Heart left ventricle (tissue), 16 donors: ENCODE results near the gene PIM2. TPM values are rescaled to one million over a fixed set of nuclear protein-coding genes. Genes with fewer than 3 reads are reported as not detected.
A peak's percentile ranks its signal among the peaks of the same experiment; 100 is the strongest.

ENCODE experiments used
- ATAC-seq, 4 donors: fragments of 200-7000 bp; cut with Tn5 transposase; one replicate each; pipeline ENCODE4 v1.9.1; 2020 to 2022; ENCODE audit warnings: moderate library complexity in 4 of 4, mild to moderate bottlenecking in 3 of 4, moderate number of reproducible peaks in 1 of 4
- DNase-seq, 5 donors: peaks; one replicate each; pipeline ENCODE4 v3.0.0-alpha.2; 2020
- H3K27ac ChIP-seq, 12 donors: fragments of 200-600 bp; sonication (generic) in 4 of 12; one replicate each; pipeline versions ENCODE4 v1.5.0 to v1.8.0; 2016 to 2022; ENCODE audit warnings: mild to moderate bottlenecking in 2 of 12
- H3K27me3 ChIP-seq, 9 donors: fragments of 200-600 bp; sonication (generic) in 2 of 9; one replicate each; pipeline versions ENCODE4 v1.5.1 to v1.8.0; 2016 to 2022; ENCODE audit warnings: mild to moderate bottlenecking in 3 of 9
- H3K36me3 ChIP-seq, 9 donors: fragments of 200-600 bp; sonication (generic) in 2 of 9; one replicate each; pipeline versions ENCODE4 v1.5.0 to v1.8.0; 2018 to 2022; ENCODE audit warnings: mild to moderate bottlenecking in 2 of 9
- H3K4me1 ChIP-seq, 12 donors: fragments of 200-600 bp; sonication (generic) in 4 of 12; one replicate each; pipeline versions ENCODE4 v1.5.0 to v1.8.0; 2016 to 2022; ENCODE audit warnings: mild to moderate bottlenecking in 3 of 12
- H3K4me3 ChIP-seq, 12 donors: fragments of 200-600 bp; sonication (generic) in 4 of 12; one replicate each; pipeline versions ENCODE4 v1.5.0 to v1.8.0; 2017 to 2022; ENCODE audit warnings: mild to moderate bottlenecking in 9 of 12, moderate library complexity in 4 of 12
- H3K9me3 ChIP-seq, 12 donors: fragments of 200-600 bp; sonication (generic) in 4 of 12; one replicate each; pipeline versions ENCODE4 v1.5.0 to v1.8.0; 2016 to 2022; ENCODE audit warnings: mild to moderate bottlenecking in 1 of 12
- CTCF ChIP-seq, 12 donors: fragments of 200-600 bp; sonication (generic) in 4 of 12; IDR thresholded peaks; one replicate each; pipeline versions ENCODE4 v1.5.0 to v1.8.0; 2018 to 2022; ENCODE audit warnings: antibody characterized with exemption in 12 of 12, mild to moderate bottlenecking in 5 of 12
- POLR2A ChIP-seq, 2 donors: fragments of 450-650 bp; IDR thresholded peaks; one replicate each; pipeline ENCODE4 v1.6.1; 2017; ENCODE audit warnings: antibody characterized with exemption in 2 of 2, mild to moderate bottlenecking in 2 of 2, moderate library complexity in 2 of 2
- WGBS, 4 donors: extraction: QIAGEN DNeasy Blood & Tissue Kit in 2 of 4; methylation state at CpG; one replicate each; pipeline versions ENCODE4 v1.1.5 to v1.1.7; 2013 to 2018; 5-methylcytosine and 5-hydroxymethylcytosine counted together
- intact Hi-C, 10 donors: fragments of 100-400 bp; cut with DNase I; formaldehyde crosslinking; loops; one replicate each; pipeline versions ENCODE4 v1.11.1 to v1.14.2; 2022
- polyA plus RNA-seq, 2 donors: library from polyadenylated mRNA; stranded (reverse); fragments of 200-250 nt; gene quantifications; one replicate each; pipeline ENCODE4 v1.2.3, GENCODE V29; 2013
- total RNA-seq, 9 donors: library from RNA; depleted of rRNA in 2 of 9; stranded (reverse); fragments of >200 nt in 2 of 9; fragmentation: NEBNext Ultra II Directional in 3 of 9; extraction: Animal tissue kit (Norgen Biotek cat#: 25700) in 3 of 9; gene quantifications; one replicate each; pipeline versions ENCODE4 v1.1.0 to v1.2.4, GENCODE V29; 2016 to 2023
- donor health status: ischemic (EF 13 %, LVEDD 7.1; RV severe dilation, severe dysfunction).
- donor health status: healthy with polysubstance abuse.
- donor health status: DM: no; HTN: yes; CAD: no.
- donor health status: DM: no; HTN: no; CAD: no.
- donor health status: ischemic (EF 25% LVEDD 6.9; RV normal size, moderate dysfunction).
- donor health status: ischemic (EF 25% LVEDD 5.7; RV mildly dilated, moderate dysfunction).
- donor health status: healthy.
- donor health status: DM: yes; HTN: yes; CAD: no.
- donor health status: ischemic (EF 35%, LVEDD 5.7; RV mildly dilated, moderate dysfunction).
- donor health status: nonischemic (EF 11% LVEDD 7.7; RV severe dilation, severe dysfunction).
- donor health status: DM: yes; HTN: yes; CAD: no.
- donor health status: PGD.
- donor health status: ischemic (EF 29% LVEDD 5.4; RV normal size, mild dysfunction).
- donor health status: nonischemic (EF 23%, LVEDD 6.1; RV moderate dilation, normal function).

The PIM2 gene
- total and polyA plus RNA-seq, 11 donors: 2.0 to 13.3 (median 3.5) TPM

GRCh38 chrX:48911412-48912182, 7.2 kb downstream of the PIM2 start, which contains the start of gene SLC35A2:
SLC35A2 (minus strand) TSS chrX:48911646; CDS start chrX:48911636, 10 bp downstream.
- DNase-seq (peak; percentile 78 to 88 (median 84)), ATAC-seq (peak; percentile 57 to 94 (median 89))
- peak within 1 kb of the TSS; percentile 24 to 91 (median 70) for H3K4me3 ChIP-seq
- peak within 1 kb of the TSS in 11 of 12 donors; percentile 31 to 82 (median 76) for H3K27ac ChIP-seq
- no peak for TF ChIP-seq CTCF (IDR thresholded peaks at IDR 0.05)
- TF ChIP-seq POLR2A (IDR thresholded peaks at IDR 0.05): peak in 1 of 2 donors; percentile 58
- 0 to 40% (median 20%) methylated on average over 55 to 60 of the region's 60 CpGs for WGBS, 4 donors
- peaks cover 0 to 7% (median 0%) of the 10 kb centered on the region in 12 donors for H3K9me3 ChIP-seq
- H3K27me3 ChIP-seq: no peaks in the 10 kb centered on the region
- peaks cover 0 to 12% (median 5%) of the 10 kb centered on the region in 12 donors for H3K4me1 ChIP-seq
- intact Hi-C loops: loop anchor here in 1 of 10 donors (10.0 kb wide), 2 partner anchors 107 to 237 kb away; partner anchors contain the start of gene HDAC6
- peaks cover 0 to 21% (median 0%) of the 10 kb centered on the region in 9 donors for H3K36me3 ChIP-seq

GRCh38 chrX:48910926-48911411, 7.9 kb downstream of the PIM2 start:
- WGBS, 4 donors: 1 to 35% (median 14%) methylated on average over 12 of the region's 12 CpGs
- Histone ChIP-seq H3K4me1 (peaks cover 0 to 12% (median 5%) of the 10 kb centered on the region in 12 donors), H3K27me3 (no peaks in the 10 kb centered on the region), H3K4me3 (peak overlapping the region; percentile 24 to 91 (median 70)), H3K9me3 (peaks cover 0 to 7% (median 0%) of the 10 kb centered on the region in 12 donors), H3K27ac (peak overlapping the region in 9 of 12 donors; percentile 31 to 82 (median 77)), H3K36me3 (peaks cover 0 to 22% (median 0%) of the 10 kb centered on the region in 9 donors)
- TF ChIP-seq CTCF (IDR thresholded peaks at IDR 0.05): no peak
- TF ChIP-seq POLR2A (IDR thresholded peaks at IDR 0.05): no peak
- ATAC-seq (peak in 2 of 4 donors; percentile 12 to 16), DNase-seq (no peak)
- intact Hi-C loops: loop anchor here in 1 of 10 donors (10.0 kb wide), 2 partner anchors 106 to 236 kb away; partner anchors contain the start of gene HDAC6

- Histone ChIP-seq H3K9me3 (peaks cover 0 to 7% (median 0%) of the 10 kb centered on the region in 12 donors), H3K36me3 (peaks cover 0 to 25% (median 7%) of the 10 kb centered on the region in 9 donors), H3K4me3 (no peak overlapping the region), H3K4me1 (peaks cover 0 to 12% (median 5%) of the 10 kb centered on the region in 12 donors), H3K27me3 (no peaks in the 10 kb centered on the region), H3K27ac (no peak overlapping the region)
- 88 to 95% (median 91%) methylated on average over 17 of the region's 17 CpGs for WGBS, 4 donors
- TF ChIP-seq CTCF (IDR thresholded peaks at IDR 0.05) (no peak), POLR2A (IDR thresholded peaks at IDR 0.05) (no peak)
- intact Hi-C loops: loop anchor here in 1 of 10 donors (10.0 kb wide), 2 partner anchors 105 to 235 kb away; partner anchors contain the start of gene HDAC6
- DNase-seq (no peak), ATAC-seq (no peak)
Measured at GRCh38 chrX:48909703-48910294, 9.0 kb downstream of the PIM2 start.
